CD4-positive, alpha-beta T cell treated with Interleukin-21 for 1 hour (primary cell): Measurements from ENCODE around the gene RRAGC.
"Not testable (repeated sequence)": the region's sequence is repeated elsewhere in the genome, so short reads cannot be mapped to it uniquely, and the experiment has no call there.

Experiments used
- DNase-seq: peaks from one replicate; pipeline ENCODE4 v3.0.0-alpha.2; 2020

Gene RRAGC

DNA sequence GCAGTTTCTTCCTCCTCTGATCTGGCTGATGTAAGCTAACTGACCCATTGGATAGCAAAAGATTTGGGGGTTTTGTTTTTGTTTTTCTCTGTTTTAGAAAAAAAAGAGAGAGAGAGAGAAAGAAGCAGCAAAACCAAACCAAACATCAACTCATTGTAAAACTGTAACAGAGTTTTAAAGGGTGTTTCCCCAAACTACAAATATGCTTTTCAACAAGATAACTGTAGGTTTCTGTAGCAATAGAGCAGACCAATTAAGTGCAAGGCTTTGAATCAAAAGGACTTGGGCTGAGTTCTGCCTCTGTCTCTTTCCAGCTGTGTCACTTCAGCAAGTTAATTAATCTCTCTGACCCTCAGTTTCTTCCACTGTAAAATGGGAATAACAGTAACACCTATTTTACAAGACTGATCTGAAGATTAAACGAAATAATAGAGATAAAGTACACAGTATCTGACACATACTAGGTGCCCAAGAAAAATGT, 44.5 kb downstream of the RRAGC start:
- DNase-seq, result no peak

DNA sequence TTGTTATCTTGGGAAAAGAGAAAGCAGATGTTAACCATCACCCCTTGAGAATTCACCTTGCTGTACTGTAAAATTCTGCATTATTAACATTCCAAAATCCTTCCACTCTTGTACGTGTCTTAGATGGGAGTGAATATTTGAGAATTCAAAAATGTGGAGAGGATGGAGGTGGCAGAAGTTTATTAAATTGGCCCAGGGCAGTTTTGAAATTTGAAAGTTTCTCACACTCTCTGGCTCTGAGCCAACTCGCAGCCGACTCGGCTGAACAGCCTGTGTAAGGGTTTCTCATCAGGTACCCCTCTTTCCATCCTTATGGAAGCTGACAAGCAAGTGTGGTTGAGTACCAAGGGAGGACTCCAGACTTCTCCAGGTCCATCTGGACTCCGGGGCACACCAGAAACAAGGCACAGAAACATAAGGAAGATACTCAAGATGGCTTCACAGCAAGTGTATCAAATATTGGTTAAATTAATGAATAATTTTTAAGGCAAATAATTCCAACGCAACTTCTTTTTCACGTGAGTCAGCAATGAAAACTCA, 45.1 kb downstream of the RRAGC start:
- DNase-seq, result no peak

GRCh38 chr1:38812981-38813380, 46.6 kb downstream of the RRAGC start:
- DNase-seq, result no peak

DNA sequence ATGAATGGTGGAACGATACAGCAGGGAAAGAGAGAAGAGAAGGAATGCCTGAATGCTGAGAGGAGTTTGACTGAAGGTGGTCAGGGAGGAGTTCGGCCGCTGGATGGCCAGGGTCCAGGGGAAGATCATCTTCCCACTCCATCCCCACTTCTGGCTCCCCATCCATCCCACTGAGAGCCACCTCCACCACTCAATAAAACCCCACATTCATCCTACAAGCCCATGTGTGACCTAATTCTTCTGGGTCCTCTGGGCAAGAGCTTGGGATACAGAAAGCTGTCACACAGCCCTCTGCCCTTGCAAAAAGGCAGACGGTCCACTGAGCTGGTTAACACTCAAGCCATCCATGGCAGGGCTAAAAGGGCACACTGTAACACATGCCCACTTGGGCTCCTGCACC, 48.1 kb downstream of the RRAGC start:
- not testable (repeated sequence) for DNase-seq

DNA sequence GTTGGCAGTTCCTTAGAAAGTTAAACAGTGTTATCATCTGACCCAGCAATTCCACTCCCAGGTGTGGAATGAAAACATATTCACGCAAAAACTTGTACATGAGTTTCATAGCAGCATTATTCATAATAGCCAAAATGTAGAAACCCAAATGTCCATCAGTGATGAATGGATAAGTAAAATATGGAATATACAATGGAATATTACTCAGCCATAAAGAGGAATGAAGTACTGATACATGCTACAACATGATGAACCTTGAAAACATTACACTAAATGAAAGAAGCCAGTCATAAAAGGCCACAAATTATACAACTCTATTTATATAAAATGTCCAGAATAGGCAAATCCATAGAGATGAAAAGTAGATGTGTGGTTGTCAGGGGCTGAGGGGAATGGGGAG, 53.5 kb downstream of the RRAGC start:
- DNase-seq, result no peak

GRCh38 chr1:38805036-38805435, 54.5 kb downstream of the RRAGC start:
- DNase-seq, result no peak

DNA sequence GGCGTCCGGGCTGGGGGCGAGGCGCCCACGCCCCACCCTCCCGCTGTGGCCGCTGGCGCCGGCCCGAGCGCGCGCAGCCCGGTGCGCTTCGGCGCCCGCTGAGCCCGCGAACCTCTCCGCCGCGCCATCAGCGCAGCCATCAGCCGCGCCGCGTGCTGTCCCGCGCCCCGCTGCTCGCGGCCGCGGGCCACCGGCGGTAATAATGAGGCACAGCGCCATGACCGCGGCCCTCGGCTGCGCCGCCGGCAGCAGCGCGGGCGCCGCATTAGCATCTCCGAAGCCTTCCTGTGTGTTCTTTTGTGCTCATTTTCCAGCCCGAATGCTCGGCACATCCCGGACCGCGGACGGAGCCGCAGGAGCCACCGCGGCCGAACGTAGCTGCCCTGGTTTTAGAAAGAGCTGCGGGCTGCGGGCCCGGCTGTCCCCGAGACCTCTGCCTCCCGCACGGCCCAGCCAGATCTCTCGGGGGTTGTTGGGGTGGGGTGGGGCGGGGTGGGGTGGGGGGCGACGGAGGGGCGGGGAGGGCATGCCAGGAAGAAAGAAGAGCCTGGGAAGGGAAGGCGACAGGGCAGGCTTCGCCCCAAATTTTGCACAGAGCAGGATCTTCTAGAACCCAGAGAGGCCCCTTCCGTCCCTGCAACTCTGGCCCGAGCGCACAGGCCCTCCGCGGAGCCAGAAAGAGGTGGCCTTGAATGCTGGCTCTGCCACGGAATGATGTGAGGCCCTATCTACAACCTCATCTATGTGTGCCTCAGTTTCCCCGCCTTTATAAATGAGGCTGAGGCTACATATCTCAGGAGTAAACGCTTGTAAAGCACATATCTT, 55.3 kb downstream of the RRAGC start:
- no peak for DNase-seq

DNA sequence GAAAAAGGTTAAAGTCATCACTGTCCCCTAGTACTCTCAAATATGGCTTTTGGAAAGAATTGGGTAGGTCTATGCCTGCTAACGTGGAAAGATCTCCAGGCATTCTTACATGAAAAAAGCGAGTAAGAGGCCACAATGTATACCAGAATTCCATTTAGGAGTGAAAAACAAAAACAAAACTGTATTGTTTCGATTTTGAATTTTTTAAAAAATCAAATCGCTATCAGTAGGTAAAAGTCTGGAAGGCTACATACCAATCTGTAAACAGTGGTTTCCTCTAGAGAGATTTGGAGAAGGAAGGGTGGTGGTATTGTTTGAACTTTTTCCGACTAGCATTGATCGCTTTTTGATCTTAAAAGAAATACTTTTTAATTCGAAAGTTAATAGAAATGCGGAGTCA, 55.9 kb downstream of the RRAGC start:
- DNase-seq, result no peak

- DNase-seq, result no peak
Observed at GRCh38 chr1:38800720-38801671, 58.6 kb downstream of the RRAGC start.

- DNase-seq, result no peak
Observed at GRCh38 chr1:38793299-38793698, 66.3 kb downstream of the RRAGC start.

GRCh38 chr1:38791892-38792291, 67.7 kb downstream of the RRAGC start:
- DNase-seq, result no peak

GRCh38 chr1:38791164-38791515, 68.4 kb downstream of the RRAGC start:
- no peak for DNase-seq

- DNase-seq, result no peak
Observed at GRCh38 chr1:38790422-38791163, 69.0 kb downstream of the RRAGC start.

DNA sequence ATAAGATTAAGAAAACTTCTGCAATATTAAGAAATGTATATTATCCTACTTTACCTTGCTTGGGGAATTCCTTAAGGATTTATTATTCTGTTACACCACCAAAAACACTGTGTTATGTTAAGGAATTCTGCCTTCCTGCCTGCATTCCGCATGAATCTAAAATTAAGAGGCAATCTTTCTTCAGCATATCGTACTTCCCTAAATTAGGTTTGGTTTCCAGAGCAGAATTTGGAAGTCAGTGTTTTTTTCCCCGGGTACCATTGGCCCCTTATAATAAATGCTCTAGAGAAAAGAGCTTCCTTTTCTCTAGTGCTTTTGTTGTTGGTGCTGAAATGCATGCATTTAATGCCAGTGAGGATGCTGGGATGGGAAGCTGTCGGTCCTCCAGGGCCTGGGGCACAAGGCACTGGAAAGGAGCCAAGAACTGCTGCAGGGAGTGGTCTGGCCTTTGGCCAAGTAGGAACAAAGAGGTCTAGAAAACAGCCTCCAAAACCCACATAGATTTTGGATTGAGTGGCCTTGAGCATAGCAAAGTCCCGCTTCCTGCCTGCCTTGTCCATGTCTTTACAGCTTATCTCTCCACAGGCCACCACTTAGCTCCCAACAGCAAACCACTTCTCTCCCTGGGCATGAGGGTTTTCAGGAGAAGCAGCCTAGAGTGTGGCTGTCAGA, 69.9 kb downstream of the RRAGC start:
- DNase-seq, result no peak

DNA sequence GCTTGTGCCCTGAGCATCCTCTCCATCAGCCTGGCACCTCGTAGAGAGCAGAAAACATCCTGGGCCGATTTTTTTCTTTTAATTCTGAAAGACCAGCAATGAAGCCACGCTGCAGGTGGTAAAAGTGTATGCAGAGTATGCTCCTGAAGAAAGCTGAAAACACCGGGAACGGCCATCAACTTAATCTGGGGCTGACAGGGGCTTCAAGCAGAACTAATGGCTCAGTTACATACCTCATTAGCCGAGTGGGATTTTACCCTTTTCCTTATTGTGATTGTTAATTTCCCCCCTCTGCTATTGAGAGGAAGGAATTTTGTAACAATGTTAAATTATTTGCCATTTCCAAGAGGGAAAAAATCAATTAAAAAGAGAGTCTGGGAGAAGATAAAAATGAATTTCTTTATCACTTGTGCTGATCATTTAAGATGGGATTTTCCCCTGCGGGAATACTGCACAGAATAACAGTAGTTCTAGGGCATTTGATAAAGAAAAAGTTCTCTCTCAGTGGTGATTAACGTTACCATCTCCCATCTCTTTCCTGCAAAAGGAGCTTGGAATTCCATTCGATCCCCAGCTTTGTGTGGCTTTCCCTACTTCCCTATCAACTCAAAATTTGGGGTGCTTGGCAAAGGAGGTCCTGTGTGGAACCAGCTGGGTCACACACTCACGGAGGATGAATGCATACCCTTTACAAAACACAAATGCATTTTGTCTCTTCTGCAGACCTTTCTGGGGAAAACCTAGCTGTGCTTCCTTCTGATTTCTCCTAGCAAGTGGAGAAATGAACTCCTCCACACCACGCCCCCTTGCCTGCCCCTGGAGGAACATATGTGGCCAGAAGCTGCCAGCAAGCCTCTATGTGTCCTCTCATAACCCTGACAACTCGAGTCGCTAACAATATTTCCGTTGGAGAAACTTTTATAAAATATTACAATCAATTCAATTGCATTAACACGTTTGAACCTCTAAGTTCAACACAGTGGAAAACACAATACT, 70.9 kb downstream of the RRAGC start:
- no peak for DNase-seq
